RWPE1 (cell line): ENCODE measurements around the gene LIPC.

ENCODE experiments used
- CTCF ChIA-PET: fragments of 350-600 bp; sonication (Branson Sonifier 250); formaldehyde crosslinking; extraction: SDS; loops from one replicate; lab custom pipeline; 2021; lab: Yijun Ruan, JAX
- POLR2A ChIA-PET: fragments of 400-600 bp; formaldehyde crosslinking; extraction: SDS; loops from one replicate; lab custom pipeline; 2020; ENCODE audit warnings: antibody characterized with exemption; ENCODE audit not compliant: low non-redundant PET; lab: Yijun Ruan, JAX
- DNase-seq: peaks from one replicate; pipeline ENCODE4 v3.0.0; 2012; ENCODE audit warnings: low spot score
- H3K27ac ChIP-seq: fragments of 450-650 bp; 2 replicates; pipeline ENCODE4 v1.5.1; 2017
- TF ChIP-seq, protein P1 (sequence below): fragments of 450-650 bp; conservative IDR thresholded peaks from 2 replicates; pipeline ENCODE4 v1.5.1; 2017; ENCODE audit warnings: low read depth, mild to moderate bottlenecking

Gene LIPC

DNA sequence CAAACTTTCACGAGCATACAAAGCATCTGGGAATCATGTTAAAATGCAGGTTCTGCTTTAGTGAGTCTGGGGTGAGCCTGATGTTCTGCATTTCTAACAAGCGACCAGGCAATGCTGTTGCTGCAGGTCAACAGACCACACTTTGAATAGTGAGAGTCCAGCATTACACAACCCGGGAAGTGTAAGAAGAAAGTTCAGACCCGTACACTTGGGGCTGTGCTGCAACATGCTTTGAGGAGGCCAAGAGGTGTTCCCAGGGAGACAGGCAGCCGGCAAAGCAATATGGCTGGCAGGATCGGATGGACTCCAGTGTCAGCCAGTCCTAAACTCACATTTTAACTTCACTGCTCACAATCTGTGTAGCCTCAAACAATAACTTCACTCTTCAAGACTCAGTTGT, 134.2 kb downstream of the LIPC start:
- POLR2A ChIA-PET, result no interaction called here
- no peak for DNase-seq
- H3K27ac ChIP-seq, result no peak overlapping the region
- TF ChIP-seq, protein P1, sequence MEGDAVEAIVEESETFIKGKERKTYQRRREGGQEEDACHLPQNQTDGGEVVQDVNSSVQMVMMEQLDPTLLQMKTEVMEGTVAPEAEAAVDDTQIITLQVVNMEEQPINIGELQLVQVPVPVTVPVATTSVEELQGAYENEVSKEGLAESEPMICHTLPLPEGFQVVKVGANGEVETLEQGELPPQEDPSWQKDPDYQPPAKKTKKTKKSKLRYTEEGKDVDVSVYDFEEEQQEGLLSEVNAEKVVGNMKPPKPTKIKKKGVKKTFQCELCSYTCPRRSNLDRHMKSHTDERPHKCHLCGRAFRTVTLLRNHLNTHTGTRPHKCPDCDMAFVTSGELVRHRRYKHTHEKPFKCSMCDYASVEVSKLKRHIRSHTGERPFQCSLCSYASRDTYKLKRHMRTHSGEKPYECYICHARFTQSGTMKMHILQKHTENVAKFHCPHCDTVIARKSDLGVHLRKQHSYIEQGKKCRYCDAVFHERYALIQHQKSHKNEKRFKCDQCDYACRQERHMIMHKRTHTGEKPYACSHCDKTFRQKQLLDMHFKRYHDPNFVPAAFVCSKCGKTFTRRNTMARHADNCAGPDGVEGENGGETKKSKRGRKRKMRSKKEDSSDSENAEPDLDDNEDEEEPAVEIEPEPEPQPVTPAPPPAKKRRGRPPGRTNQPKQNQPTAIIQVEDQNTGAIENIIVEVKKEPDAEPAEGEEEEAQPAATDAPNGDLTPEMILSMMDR, result no peak
- CTCF ChIA-PET, result no interaction called here

DNA sequence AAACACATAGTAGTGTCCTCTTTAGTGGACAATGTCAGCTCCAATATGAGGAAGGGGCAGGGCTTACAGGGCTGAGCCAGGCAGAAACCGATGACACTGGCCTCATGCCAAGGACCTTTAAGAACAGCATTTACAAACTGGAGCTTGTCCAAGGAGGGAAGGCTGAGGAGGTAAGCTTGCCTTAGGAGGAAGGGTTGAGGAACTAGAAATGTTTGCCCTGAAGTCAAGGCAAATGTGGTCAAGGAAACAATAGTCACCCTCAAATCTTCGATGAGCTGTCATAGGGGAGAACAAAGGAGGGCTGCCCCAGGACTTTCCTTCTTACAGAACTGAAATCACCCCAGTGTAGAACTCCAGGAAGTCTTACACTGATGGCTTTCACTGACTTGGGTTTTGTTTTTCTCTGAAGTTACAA, 136.4 kb downstream of the LIPC start:
- TF ChIP-seq, protein P1, result no peak
- H3K27ac ChIP-seq, result no peak overlapping the region
- ChIA-PET POLR2A (no interaction called here), CTCF (no interaction called here)
- no peak for DNase-seq

DNA sequence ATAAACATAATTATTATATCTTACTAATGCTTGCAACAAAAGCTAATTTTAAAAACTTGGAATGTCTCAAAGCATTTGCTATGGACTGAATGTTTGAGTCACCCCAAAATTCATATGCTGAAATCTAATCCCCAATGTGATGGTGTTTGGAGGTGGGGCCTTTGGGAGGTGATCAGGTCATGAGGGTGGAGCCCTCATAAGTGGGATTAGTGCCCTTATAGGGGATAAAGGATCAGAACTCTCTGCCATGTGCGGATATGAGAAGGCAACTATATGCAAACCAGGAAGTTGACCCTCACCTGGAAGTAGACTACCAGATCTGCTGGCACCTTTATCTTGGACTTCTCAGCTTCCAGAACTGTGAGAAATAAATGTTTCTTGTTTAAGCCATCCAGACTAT, 137.7 kb downstream of the LIPC start:
- POLR2A ChIA-PET, result no interaction called here

GRCh38 chr15:58571491-58571890, 139.7 kb downstream of the LIPC start:
- TF ChIP-seq, protein P1, result no peak
- CTCF ChIA-PET, result no interaction called here

More for the DNA sequence above, 137.7 kb downstream of the LIPC start:
- TF ChIP-seq, protein P1, result no peak
- H3K27ac ChIP-seq, result no peak overlapping the region
- CTCF ChIA-PET, result no interaction called here
- DNase-seq, result no peak

GRCh38 chr15:58572521-58572920, 140.7 kb downstream of the LIPC start:
- no peak for DNase-seq
- H3K27ac ChIP-seq, result no peak overlapping the region
- CTCF ChIA-PET, result interaction anchor here (1.2 kb wide), 1 partner anchor 11 kb away, joined by 3 read pairs; no protein-coding TSS in a partner anchor
- POLR2A ChIA-PET, result no interaction called here
- TF ChIP-seq, protein P1, result no peak

More at GRCh38 chr15:58571491-58571890, 139.7 kb downstream of the LIPC start:
- DNase-seq, result no peak
- no peak overlapping the region for H3K27ac ChIP-seq
- POLR2A ChIA-PET, result no interaction called here

GRCh38 chr15:58573270-58573669, 141.5 kb downstream of the LIPC start:
- POLR2A ChIA-PET, result no interaction called here
- CTCF ChIA-PET, result interaction anchor here (0.7 to 1.2 kb wide), 3 partner anchors 10 to 112 kb away, joined by 3 to 6 read pairs (median 3); no protein-coding TSS in a partner anchor

More at GRCh38 chr15:58573270-58573669, 141.5 kb downstream of the LIPC start:
- H3K27ac ChIP-seq, result no peak overlapping the region
- TF ChIP-seq, protein P1, result no peak
- DNase-seq, result no peak
